ENCODE data around the gene DMAP1. TPM values are rescaled to one million over a fixed set of nuclear protein-coding genes. Genes with fewer than 3 reads are reported as not detected.

The DMAP1 gene
- total RNA-seq, 4 donors from 2014 or later, result 43.9 to 68.8 (median 48.3) TPM

- TF ChIP-seq POLR2A (IDR thresholded peaks at IDR 0.05), result no peak
- TF ChIP-seq, protein P1, sequence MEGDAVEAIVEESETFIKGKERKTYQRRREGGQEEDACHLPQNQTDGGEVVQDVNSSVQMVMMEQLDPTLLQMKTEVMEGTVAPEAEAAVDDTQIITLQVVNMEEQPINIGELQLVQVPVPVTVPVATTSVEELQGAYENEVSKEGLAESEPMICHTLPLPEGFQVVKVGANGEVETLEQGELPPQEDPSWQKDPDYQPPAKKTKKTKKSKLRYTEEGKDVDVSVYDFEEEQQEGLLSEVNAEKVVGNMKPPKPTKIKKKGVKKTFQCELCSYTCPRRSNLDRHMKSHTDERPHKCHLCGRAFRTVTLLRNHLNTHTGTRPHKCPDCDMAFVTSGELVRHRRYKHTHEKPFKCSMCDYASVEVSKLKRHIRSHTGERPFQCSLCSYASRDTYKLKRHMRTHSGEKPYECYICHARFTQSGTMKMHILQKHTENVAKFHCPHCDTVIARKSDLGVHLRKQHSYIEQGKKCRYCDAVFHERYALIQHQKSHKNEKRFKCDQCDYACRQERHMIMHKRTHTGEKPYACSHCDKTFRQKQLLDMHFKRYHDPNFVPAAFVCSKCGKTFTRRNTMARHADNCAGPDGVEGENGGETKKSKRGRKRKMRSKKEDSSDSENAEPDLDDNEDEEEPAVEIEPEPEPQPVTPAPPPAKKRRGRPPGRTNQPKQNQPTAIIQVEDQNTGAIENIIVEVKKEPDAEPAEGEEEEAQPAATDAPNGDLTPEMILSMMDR (IDR thresholded peaks at IDR 0.05), result no peak
- no peak for DNase-seq
- Histone ChIP-seq H3K36me3 (no peaks in the 10 kb centered on the region), H3K27ac (no peak overlapping the region), H3K4me3 (replicated peaks in 1 of 3) (no peak overlapping the region), H3K9me3 (no peaks in the 10 kb centered on the region), H3K27me3 (no peaks in the 10 kb centered on the region), H3K4me1 (no peaks in the 10 kb centered on the region)
- 75 to 94% methylated on average over 1 of the region's 1 CpG for WGBS, 2 donors
- intact Hi-C loops (cut with DNase I), result no loop called here
These were observed 13.9 kb downstream of the DMAP1 start for GRCh38 chr1:44227211-44227610.

DNA sequence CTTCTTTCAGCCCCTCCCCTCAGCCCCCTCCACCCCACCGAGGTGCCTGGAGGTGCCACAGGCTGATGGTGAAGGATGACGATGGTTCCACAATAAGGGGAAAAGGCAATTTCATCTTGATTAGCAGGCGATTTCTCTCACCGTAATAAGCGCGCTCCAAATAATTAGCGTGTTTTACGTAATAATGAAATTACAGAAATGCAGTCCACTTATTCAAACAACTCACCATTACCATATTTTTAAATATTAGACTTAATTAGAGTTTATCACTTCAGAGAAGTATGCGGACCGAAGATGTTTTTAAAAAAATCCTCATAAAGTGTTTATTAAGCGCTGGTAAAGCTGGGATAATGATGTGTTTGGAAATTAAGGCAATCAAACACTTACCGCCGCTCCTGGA, 14.9 kb downstream of the DMAP1 start:
- no peaks in the 10 kb centered on the region for H3K9me3 ChIP-seq
- intact Hi-C loops (cut with DNase I), result no loop called here
- H3K4me3 ChIP-seq (replicated peaks in 1 of 3), result no peak overlapping the region
- DNase-seq, result no peak
- H3K27me3 ChIP-seq, result no peaks in the 10 kb centered on the region
- no peaks in the 10 kb centered on the region for H3K4me1 ChIP-seq
- no peak overlapping the region for H3K27ac ChIP-seq
- no peak for TF ChIP-seq POLR2A (IDR thresholded peaks at IDR 0.05)
- TF ChIP-seq, protein P1 (IDR thresholded peaks at IDR 0.05), result no peak
- WGBS, 2 donors, result 96 to 98% methylated on average over 13 of the region's 13 CpGs
- no peaks in the 10 kb centered on the region for H3K36me3 ChIP-seq

GRCh38 chr1:44229435-44230167, 16.3 kb downstream of the DMAP1 start:
- intact Hi-C loops (cut with DNase I), result no loop called here
- no peaks in the 10 kb centered on the region for H3K27me3 ChIP-seq
- no peak for TF ChIP-seq POLR2A (IDR thresholded peaks at IDR 0.05)
- TF ChIP-seq, protein P1 (IDR thresholded peaks at IDR 0.05), result no peak

GRCh38 chr1:44230796-44231195, 17.5 kb downstream of the DMAP1 start:
- no peaks in the 10 kb centered on the region for H3K9me3 ChIP-seq
- H3K27me3 ChIP-seq, result no peaks in the 10 kb centered on the region
- H3K36me3 ChIP-seq, result no peaks in the 10 kb centered on the region
- no peaks in the 10 kb centered on the region for H3K4me1 ChIP-seq
- intact Hi-C loops (cut with DNase I), result no loop called here
- WGBS, 2 donors, result 97% methylated on average over 3 of the region's 3 CpGs
- DNase-seq, result no peak
- no peak overlapping the region for H3K27ac ChIP-seq
- no peak overlapping the region for H3K4me3 ChIP-seq (replicated peaks in 1 of 3)
- TF ChIP-seq, protein P1 (IDR thresholded peaks at IDR 0.05), result no peak
- TF ChIP-seq POLR2A (IDR thresholded peaks at IDR 0.05), result no peak

More at GRCh38 chr1:44229435-44230167, 16.3 kb downstream of the DMAP1 start:
- H3K9me3 ChIP-seq, result no peaks in the 10 kb centered on the region
- no peaks in the 10 kb centered on the region for H3K4me1 ChIP-seq
- H3K36me3 ChIP-seq, result no peaks in the 10 kb centered on the region
- no peak overlapping the region for H3K4me3 ChIP-seq (replicated peaks in 1 of 3)
- no peak overlapping the region for H3K27ac ChIP-seq
- no peak for DNase-seq
- 96 to 97% methylated on average over 10 to 15 of the region's 16 CpGs for WGBS, 2 donors

- Histone ChIP-seq H3K36me3 (no peaks in the 10 kb centered on the region), H3K27ac (no peak overlapping the region), H3K9me3 (no peaks in the 10 kb centered on the region), H3K4me3 (replicated peaks in 1 of 3) (no peak overlapping the region), H3K4me1 (no peaks in the 10 kb centered on the region), H3K27me3 (no peaks in the 10 kb centered on the region)
- TF ChIP-seq POLR2A (IDR thresholded peaks at IDR 0.05), result no peak
- TF ChIP-seq, protein P1 (IDR thresholded peaks at IDR 0.05), result no peak
- DNase-seq, result no peak
- 95 to 98% methylated on average over 1 of the region's 1 CpG for WGBS, 2 donors
- intact Hi-C loops (cut with DNase I), result no loop called here
These were observed 20.3 kb downstream of the DMAP1 start for GRCh38 chr1:44233593-44233992.
